ENCODE results near the gene CACNA1I. TPM values are rescaled to one million over a fixed set of nuclear protein-coding genes. Genes with fewer than 3 reads are reported as not detected.

CACNA1I gene
- total RNA-seq, 1 experiment from 2014 or later = 2.1 TPM

DNA sequence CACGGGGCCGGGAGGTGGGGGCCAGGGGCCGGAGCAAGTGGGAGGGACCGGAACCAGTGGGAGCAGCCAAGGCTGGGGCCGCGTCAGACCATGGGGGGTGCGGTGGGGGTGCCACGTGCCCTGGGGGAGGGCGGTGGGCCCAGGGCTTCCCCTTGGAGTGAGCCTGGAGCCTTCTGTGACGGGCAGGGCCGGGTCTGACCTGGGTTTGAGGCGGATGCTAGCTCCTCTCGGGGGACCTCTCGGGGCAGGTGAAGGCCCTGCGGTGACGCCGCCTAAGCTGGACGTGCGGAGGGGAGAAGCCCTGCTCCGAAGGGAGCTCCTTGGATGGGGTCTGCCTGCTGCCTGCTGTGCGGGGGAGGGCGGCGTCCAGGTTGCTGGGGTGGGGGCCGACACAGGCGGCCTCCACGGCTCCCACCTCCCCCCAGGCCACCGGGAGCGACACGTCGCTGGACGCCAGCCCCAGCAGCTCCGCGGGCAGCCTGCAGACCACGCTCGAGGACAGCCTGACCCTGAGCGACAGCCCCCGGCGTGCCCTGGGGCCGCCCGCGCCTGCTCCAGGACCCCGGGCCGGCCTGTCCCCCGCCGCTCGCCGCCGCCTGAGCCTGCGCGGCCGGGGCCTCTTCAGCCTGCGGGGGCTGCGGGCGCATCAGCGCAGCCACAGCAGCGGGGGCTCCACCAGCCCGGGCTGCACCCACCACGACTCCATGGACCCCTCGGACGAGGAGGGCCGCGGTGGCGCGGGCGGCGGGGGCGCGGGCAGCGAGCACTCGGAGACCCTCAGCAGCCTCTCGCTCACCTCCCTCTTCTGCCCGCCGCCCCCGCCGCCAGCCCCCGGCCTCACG is 115.0 kb downstream of the CACNA1I start:
- H3K4me3 Mint-ChIP-seq = no peak overlapping the region
- ChIA-PET POLR2A (no interaction called here), CTCF (interaction anchor here (0.7 to 1.5 kb wide), 6 partner anchors 17 to 339 kb away, joined by 3 to 9 read pairs (median 4); no protein-coding TSS in a partner anchor)
- TF ChIP-seq GABPB1 (CRISPR knock-in tag; IDR thresholded peaks at IDR 0.05) (no peak), ETV6 (CRISPR knock-in tag; IDR thresholded peaks at IDR 0.05) (no peak), ZNF416 (CRISPR knock-in tag; IDR thresholded peaks at IDR 0.05) (no peak), CREM (CRISPR knock-in tag; IDR thresholded peaks at IDR 0.05) (no peak), ZNF263 (CRISPR knock-in tag; IDR thresholded peaks at IDR 0.05; ENCODE audit: low read depth) (no peak)
- TF ChIP-seq, protein P1, sequence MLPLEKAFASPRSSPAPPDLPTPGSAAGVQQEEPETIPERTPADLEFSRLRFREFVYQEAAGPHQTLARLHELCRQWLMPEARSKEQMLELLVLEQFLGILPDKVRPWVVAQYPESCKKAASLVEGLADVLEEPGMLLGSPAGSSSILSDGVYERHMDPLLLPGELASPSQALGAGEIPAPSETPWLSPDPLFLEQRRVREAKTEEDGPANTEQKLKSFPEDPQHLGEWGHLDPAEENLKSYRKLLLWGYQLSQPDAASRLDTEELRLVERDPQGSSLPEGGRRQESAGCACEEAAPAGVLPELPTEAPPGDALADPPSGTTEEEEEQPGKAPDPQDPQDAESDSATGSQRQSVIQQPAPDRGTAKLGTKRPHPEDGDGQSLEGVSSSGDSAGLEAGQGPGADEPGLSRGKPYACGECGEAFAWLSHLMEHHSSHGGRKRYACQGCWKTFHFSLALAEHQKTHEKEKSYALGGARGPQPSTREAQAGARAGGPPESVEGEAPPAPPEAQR (CRISPR knock-in tag; IDR thresholded peaks at IDR 0.05) = no peak
- TF ChIP-seq, protein P2, sequence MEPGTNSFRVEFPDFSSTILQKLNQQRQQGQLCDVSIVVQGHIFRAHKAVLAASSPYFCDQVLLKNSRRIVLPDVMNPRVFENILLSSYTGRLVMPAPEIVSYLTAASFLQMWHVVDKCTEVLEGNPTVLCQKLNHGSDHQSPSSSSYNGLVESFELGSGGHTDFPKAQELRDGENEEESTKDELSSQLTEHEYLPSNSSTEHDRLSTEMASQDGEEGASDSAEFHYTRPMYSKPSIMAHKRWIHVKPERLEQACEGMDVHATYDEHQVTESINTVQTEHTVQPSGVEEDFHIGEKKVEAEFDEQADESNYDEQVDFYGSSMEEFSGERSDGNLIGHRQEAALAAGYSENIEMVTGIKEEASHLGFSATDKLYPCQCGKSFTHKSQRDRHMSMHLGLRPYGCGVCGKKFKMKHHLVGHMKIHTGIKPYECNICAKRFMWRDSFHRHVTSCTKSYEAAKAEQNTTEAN (CRISPR knock-in tag; IDR thresholded peaks at IDR 0.05) = no peak
- H3K9me3 Mint-ChIP-seq = no peaks in the 10 kb centered on the region
- no peaks in the 10 kb centered on the region; the same call in 1 of the 2 replicates for H3K27me3 Mint-ChIP-seq (ENCODE audit: low read depth)
- peaks cover 3% of the 10 kb centered on the region; the same call in 1 of the 2 replicates for H3K4me1 Mint-ChIP-seq
- H3K36me3 Mint-ChIP-seq = peaks cover 9% of the 10 kb centered on the region; the same call in 1 of the 2 replicates
- ATAC-seq = no peak
- H3K27ac Mint-ChIP-seq = no peak overlapping the region
- no peak for DNase-seq (ENCODE audit: low spot score)

GRCh38 chr22:39686178-39686620 is 115.6 kb downstream of the CACNA1I start:
- ATAC-seq (no peak), DNase-seq (ENCODE audit: low spot score) (no peak)
- Mint-ChIP-seq H3K27me3 (ENCODE audit: low read depth) (no peaks in the 10 kb centered on the region; the same call in 1 of the 2 replicates), H3K27ac (no peak overlapping the region), H3K9me3 (no peaks in the 10 kb centered on the region), H3K4me1 (peaks cover 3% of the 10 kb centered on the region; the same call in 1 of the 2 replicates), H3K36me3 (peaks cover 9% of the 10 kb centered on the region; the same call in 1 of the 2 replicates), H3K4me3 (no peak overlapping the region)
- TF ChIP-seq ZNF232 (CRISPR knock-in tag; IDR thresholded peaks at IDR 0.05) (no peak), SMAD3 (CRISPR knock-in tag; IDR thresholded peaks at IDR 0.05; ENCODE audit: borderline replicate concordance) (no peak), ZNF138 (CRISPR knock-in tag; conservative IDR thresholded peaks at IDR 0.05) (no peak), CREB1 (CRISPR knock-in tag; IDR thresholded peaks at IDR 0.05) (no peak)
- TF ChIP-seq, protein P3, sequence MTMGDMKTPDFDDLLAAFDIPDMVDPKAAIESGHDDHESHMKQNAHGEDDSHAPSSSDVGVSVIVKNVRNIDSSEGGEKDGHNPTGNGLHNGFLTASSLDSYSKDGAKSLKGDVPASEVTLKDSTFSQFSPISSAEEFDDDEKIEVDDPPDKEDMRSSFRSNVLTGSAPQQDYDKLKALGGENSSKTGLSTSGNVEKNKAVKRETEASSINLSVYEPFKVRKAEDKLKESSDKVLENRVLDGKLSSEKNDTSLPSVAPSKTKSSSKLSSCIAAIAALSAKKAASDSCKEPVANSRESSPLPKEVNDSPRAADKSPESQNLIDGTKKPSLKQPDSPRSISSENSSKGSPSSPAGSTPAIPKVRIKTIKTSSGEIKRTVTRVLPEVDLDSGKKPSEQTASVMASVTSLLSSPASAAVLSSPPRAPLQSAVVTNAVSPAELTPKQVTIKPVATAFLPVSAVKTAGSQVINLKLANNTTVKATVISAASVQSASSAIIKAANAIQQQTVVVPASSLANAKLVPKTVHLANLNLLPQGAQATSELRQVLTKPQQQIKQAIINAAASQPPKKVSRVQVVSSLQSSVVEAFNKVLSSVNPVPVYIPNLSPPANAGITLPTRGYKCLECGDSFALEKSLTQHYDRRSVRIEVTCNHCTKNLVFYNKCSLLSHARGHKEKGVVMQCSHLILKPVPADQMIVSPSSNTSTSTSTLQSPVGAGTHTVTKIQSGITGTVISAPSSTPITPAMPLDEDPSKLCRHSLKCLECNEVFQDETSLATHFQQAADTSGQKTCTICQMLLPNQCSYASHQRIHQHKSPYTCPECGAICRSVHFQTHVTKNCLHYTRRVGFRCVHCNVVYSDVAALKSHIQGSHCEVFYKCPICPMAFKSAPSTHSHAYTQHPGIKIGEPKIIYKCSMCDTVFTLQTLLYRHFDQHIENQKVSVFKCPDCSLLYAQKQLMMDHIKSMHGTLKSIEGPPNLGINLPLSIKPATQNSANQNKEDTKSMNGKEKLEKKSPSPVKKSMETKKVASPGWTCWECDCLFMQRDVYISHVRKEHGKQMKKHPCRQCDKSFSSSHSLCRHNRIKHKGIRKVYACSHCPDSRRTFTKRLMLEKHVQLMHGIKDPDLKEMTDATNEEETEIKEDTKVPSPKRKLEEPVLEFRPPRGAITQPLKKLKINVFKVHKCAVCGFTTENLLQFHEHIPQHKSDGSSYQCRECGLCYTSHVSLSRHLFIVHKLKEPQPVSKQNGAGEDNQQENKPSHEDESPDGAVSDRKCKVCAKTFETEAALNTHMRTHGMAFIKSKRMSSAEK (CRISPR knock-in tag; IDR thresholded peaks at IDR 0.05; ENCODE audit: borderline replicate concordance) = no peak
- TF ChIP-seq, protein P4, sequence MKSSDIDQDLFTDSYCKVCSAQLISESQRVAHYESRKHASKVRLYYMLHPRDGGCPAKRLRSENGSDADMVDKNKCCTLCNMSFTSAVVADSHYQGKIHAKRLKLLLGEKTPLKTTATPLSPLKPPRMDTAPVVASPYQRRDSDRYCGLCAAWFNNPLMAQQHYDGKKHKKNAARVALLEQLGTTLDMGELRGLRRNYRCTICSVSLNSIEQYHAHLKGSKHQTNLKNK (CRISPR knock-in tag; IDR thresholded peaks at IDR 0.05) = no peak
- TF ChIP-seq, protein P1 (CRISPR knock-in tag; IDR thresholded peaks at IDR 0.05) = no peak
- ChIA-PET CTCF (interaction anchor here (1.1 to 1.5 kb wide), 4 partner anchors 16 to 157 kb away, joined by 3 to 9 read pairs (median 4); no protein-coding TSS in a partner anchor), POLR2A (no interaction called here)
